ENCODE data around the gene HDGFL2. TPM values are rescaled to one million over a fixed set of nuclear protein-coding genes. Genes with fewer than 3 reads are reported as not detected.

HDGFL2 gene
- total RNA-seq, 2 experiments from 2014 or later: 17.2 to 18.0 TPM

DNA sequence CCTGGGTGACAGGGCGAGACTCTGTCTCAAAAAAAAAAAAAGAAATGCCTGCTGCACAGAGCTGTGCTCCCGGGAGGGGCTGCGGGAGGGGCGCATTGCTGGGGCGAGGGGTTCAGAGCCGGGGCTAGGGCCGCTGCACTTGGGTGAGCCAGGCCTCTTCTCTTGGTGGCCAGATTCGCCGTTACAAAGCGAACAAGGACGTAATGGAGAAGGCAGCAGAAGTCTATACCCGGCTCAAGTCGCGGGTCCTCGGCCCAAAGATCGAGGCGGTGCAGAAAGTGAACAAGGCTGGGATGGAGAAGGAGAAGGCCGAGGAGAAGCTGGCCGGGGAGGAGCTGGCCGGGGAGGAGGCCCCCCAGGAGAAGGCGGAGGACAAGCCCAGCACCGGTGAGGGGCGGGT, 27.2 kb downstream of the HDGFL2 start:
- ATAC-seq (ENCODE audit: poor library complexity) (no peak), DNase-seq (no peak)
- H3K4me3 Mint-ChIP-seq: no peak overlapping the region
- intact Hi-C loops (cut with DNase I, micrococcal nuclease): no loop called here
- Histone ChIP-seq H3K4me1 (ENCODE audit: insufficient read depth, low read length) (no peaks in the 10 kb centered on the region), H3K27me3 (ENCODE audit: control insufficient read depth in 1 of 2, insufficient read depth in 2 of 2, low read length in 2 of 2) (no peaks in the 10 kb centered on the region), H3K27ac (ENCODE audit: low read depth in 1 of 2, low read length in 2 of 2) (no peak overlapping the region), H3K4me3 (ENCODE audit: low read length) (no peak overlapping the region), H3K36me3 (ENCODE audit: insufficient read depth, low read length) (peaks cover 44% of the 10 kb centered on the region), H3K9me3 (ENCODE audit: control insufficient read depth in 1 of 2, insufficient read depth in 1 of 2, low read length in 2 of 2) (peaks cover 0 to 6% of the 10 kb centered on the region in 2 experiments)
- POLR2A ChIA-PET: no interaction called here
- H3K4me1 Mint-ChIP-seq (ENCODE audit: low read depth): no peaks in the 10 kb centered on the region
- TF ChIP-seq, protein P1, sequence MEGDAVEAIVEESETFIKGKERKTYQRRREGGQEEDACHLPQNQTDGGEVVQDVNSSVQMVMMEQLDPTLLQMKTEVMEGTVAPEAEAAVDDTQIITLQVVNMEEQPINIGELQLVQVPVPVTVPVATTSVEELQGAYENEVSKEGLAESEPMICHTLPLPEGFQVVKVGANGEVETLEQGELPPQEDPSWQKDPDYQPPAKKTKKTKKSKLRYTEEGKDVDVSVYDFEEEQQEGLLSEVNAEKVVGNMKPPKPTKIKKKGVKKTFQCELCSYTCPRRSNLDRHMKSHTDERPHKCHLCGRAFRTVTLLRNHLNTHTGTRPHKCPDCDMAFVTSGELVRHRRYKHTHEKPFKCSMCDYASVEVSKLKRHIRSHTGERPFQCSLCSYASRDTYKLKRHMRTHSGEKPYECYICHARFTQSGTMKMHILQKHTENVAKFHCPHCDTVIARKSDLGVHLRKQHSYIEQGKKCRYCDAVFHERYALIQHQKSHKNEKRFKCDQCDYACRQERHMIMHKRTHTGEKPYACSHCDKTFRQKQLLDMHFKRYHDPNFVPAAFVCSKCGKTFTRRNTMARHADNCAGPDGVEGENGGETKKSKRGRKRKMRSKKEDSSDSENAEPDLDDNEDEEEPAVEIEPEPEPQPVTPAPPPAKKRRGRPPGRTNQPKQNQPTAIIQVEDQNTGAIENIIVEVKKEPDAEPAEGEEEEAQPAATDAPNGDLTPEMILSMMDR (IDR thresholded peaks at IDR 0.05): no peak
- no peaks in the 10 kb centered on the region for H3K9me3 Mint-ChIP-seq
- no peak overlapping the region for H3K27ac Mint-ChIP-seq
- peaks cover 25% of the 10 kb centered on the region for H3K36me3 Mint-ChIP-seq (ENCODE audit: low read depth)
- CTCF ChIA-PET: no interaction called here
- no peaks in the 10 kb centered on the region for H3K27me3 Mint-ChIP-seq

DNA sequence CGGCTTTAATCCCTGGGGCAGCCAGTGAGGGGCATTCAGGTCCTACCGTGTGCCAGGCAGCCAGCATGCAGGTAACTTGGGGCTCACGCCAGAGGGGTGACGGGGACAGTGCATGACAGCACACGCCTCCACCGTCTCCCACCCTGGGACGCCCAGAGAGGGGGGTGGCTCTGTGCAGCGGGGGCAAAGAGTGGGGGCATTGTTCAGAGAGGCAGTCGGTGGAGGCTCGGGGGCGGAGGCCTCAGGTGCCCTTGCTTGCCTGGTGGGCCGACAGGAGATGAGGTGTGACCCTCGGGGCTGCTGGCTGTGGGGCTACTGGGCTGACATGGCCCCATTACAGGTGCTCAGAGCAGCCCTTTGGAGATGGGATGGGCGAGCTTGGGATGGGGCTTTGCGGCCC, 27.8 kb downstream of the HDGFL2 start:
- Histone ChIP-seq H3K36me3 (ENCODE audit: insufficient read depth, low read length) (peaks cover 40% of the 10 kb centered on the region), H3K4me1 (ENCODE audit: insufficient read depth, low read length) (no peaks in the 10 kb centered on the region), H3K4me3 (ENCODE audit: low read length) (no peak overlapping the region), H3K27ac (ENCODE audit: low read depth in 1 of 2, low read length in 2 of 2) (no peak overlapping the region), H3K9me3 (ENCODE audit: control insufficient read depth in 1 of 2, insufficient read depth in 1 of 2, low read length in 2 of 2) (peaks cover 0 to 6% of the 10 kb centered on the region in 2 experiments), H3K27me3 (ENCODE audit: control insufficient read depth in 1 of 2, insufficient read depth in 2 of 2, low read length in 2 of 2) (no peaks in the 10 kb centered on the region)
- H3K4me1 Mint-ChIP-seq (ENCODE audit: low read depth): no peaks in the 10 kb centered on the region
- peaks cover 21% of the 10 kb centered on the region for H3K36me3 Mint-ChIP-seq (ENCODE audit: low read depth)
- H3K4me3 Mint-ChIP-seq: no peak overlapping the region
- ATAC-seq (ENCODE audit: poor library complexity): no peak
- no peak overlapping the region for H3K27ac Mint-ChIP-seq
- intact Hi-C loops (cut with DNase I, micrococcal nuclease): no loop called here
- no peaks in the 10 kb centered on the region for H3K9me3 Mint-ChIP-seq
- no peak for DNase-seq
- ChIA-PET POLR2A (no interaction called here), CTCF (no interaction called here)
- no peaks in the 10 kb centered on the region for H3K27me3 Mint-ChIP-seq
- TF ChIP-seq, protein P1 (IDR thresholded peaks at IDR 0.05): no peak

DNA sequence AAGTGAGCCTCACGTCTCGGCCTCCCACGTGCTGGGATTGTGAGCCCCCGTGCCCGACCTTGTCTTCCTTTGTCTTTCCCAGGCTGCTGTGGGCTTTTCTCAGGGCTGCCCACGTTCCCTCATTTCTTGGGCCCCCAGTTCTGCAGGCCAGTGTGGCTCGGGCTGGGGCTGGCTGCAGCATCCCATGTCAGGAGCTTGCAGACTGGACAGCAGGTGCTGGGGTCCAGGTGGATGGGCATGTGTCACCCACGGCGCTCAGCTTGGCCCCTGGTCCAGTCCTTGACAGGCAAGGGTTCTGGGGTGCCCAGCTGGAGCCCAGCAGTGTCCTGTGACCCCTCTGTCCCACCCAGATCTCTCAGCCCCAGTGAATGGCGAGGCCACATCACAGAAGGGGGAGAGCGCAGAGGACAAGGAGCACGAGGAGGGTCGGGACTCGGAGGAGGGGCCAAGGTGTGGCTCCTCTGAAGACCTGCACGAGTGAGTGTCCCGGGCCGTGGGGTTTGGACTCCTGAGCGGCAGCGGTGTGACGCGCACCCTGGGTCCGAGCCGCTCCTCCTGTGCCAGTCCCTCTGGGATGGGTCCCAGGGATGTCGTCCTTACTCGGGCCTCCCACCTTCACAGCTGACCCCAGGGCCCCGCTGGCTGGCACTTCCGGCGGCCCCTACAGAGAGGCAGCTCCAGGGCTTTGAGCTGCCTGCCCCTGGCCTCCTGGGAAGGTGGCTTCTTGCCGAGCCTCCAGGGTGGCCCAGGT, 28.9 kb downstream of the HDGFL2 start:
- Mint-ChIP-seq H3K27ac (no peak overlapping the region), H3K9me3 (no peaks in the 10 kb centered on the region), H3K4me1 (ENCODE audit: low read depth) (no peaks in the 10 kb centered on the region), H3K4me3 (no peak overlapping the region), H3K36me3 (ENCODE audit: low read depth) (peaks cover 27% of the 10 kb centered on the region), H3K27me3 (no peaks in the 10 kb centered on the region)
- ATAC-seq (ENCODE audit: poor library complexity): no peak
- Histone ChIP-seq H3K9me3 (ENCODE audit: control insufficient read depth in 1 of 2, insufficient read depth in 1 of 2, low read length in 2 of 2) (peaks cover 0 to 8% of the 10 kb centered on the region in 2 experiments), H3K4me3 (ENCODE audit: low read length) (no peak overlapping the region), H3K27me3 (ENCODE audit: control insufficient read depth in 1 of 2, insufficient read depth in 2 of 2, low read length in 2 of 2) (no peaks in the 10 kb centered on the region), H3K36me3 (ENCODE audit: insufficient read depth, low read length) (peaks cover 37% of the 10 kb centered on the region), H3K4me1 (ENCODE audit: insufficient read depth, low read length) (no peaks in the 10 kb centered on the region), H3K27ac (ENCODE audit: low read depth in 1 of 2, low read length in 2 of 2) (no peak overlapping the region)
- intact Hi-C loops (cut with DNase I, micrococcal nuclease): no loop called here
- ChIA-PET CTCF (no interaction called here), POLR2A (no interaction called here)
- TF ChIP-seq, protein P1 (IDR thresholded peaks at IDR 0.05): no peak
- DNase-seq: no peak

Measured in CD4-positive, alpha-beta T cell (primary cell).